GM06990 (cell line): ENCODE measurements around the gene CPED1.

Source experiments
- DNase-seq: peaks from one replicate; pipeline ENCODE4 v3.0.0-alpha.2; 2011; ENCODE audit not compliant: insufficient read length; ENCODE audit errors: extremely low read depth
- H3K27me3 ChIP-seq: replicated peaks from 2 replicates; pipeline ENCODE4 v1.6.0; 2011; ENCODE audit warnings: low read length; ENCODE audit not compliant: control insufficient read depth, insufficient read depth
- H3K36me3 ChIP-seq: 2 replicates; pipeline ENCODE4 v1.5.1; 2011; ENCODE audit warnings: low read length; ENCODE audit not compliant: control insufficient read depth, insufficient read depth
- H3K4me3 ChIP-seq: replicated peaks from 2 replicates; pipeline ENCODE4 v1.5.1; 2011; ENCODE audit warnings: low read depth, mild to moderate bottlenecking, control low read depth, low read length
- TF ChIP-seq, protein P1 (sequence below): IDR thresholded peaks from 2 replicates; pipeline ENCODE4 v1.5.1; 2011; ENCODE audit warnings: low read length, control low read depth, mild to moderate bottlenecking, inconsistent platforms; ENCODE audit not compliant: insufficient read depth, poor library complexity, severe bottlenecking

The CPED1 gene

DNA sequence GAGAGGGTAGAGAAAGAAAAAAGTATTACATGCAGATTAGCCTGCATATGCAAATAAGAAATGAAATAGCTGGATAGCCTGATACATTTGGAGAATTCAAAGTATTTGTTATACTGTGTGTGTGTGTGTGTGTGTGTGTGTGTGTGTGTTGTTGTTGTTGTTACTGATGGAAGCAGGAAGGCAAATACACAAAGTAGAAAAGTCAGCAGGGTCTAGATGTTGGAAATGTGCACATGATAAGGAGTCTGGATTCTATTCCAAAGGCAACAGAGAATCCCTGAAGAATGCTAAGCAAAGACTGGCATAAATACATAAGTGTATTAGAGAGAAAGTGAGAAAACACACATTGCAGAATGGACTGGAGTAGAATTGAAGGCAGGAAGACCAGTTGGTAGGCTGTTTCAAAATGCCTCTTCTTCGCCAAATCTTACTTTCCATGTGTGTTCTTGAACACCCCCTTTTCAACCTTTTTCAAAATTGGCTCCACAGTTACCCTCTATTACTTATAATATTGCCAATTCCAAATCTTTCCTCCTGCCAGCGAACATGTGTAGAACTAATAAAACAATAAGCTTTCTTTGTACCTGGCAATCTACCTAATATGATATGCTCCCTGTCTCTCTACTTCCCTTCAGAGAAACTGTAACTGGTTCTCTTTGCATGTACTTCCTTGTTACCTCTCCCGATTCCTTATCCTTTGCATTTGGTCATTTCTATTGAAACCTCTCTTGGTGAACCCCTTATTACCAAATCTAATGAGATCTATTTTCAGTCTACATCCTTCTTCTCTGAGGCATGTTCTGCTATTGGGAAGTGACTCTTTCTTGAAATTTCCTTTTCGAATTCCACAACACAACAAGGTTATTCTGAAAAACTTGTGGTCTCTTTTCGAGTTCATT lies 6.2 kb downstream of the CPED1 start:
- TF ChIP-seq, protein P1, sequence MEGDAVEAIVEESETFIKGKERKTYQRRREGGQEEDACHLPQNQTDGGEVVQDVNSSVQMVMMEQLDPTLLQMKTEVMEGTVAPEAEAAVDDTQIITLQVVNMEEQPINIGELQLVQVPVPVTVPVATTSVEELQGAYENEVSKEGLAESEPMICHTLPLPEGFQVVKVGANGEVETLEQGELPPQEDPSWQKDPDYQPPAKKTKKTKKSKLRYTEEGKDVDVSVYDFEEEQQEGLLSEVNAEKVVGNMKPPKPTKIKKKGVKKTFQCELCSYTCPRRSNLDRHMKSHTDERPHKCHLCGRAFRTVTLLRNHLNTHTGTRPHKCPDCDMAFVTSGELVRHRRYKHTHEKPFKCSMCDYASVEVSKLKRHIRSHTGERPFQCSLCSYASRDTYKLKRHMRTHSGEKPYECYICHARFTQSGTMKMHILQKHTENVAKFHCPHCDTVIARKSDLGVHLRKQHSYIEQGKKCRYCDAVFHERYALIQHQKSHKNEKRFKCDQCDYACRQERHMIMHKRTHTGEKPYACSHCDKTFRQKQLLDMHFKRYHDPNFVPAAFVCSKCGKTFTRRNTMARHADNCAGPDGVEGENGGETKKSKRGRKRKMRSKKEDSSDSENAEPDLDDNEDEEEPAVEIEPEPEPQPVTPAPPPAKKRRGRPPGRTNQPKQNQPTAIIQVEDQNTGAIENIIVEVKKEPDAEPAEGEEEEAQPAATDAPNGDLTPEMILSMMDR, result no peak
- Histone ChIP-seq H3K27me3 (no peaks in the 10 kb centered on the region), H3K4me3 (no peak overlapping the region), H3K36me3 (no peaks in the 10 kb centered on the region)
- no peak for DNase-seq

DNA sequence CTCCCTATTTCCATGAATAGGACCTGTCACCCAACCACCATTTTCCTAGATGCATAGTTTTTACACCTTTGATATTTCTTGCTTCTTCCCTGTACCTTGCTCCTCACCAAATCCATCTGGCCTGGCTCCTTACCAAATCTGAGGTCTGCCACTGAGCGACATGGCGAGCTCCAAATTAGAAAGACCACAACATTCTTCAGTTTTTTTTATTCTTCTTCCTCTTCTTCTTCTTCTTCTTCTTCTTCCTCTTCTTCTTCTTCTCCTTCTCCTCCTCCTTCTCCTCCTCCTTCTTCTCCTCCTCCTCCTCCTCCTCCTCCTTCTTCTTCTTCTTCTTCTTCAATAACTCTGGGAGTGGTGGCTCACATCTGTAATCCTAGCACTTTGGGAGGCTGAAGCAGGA lies 7.1 kb downstream of the CPED1 start:
- Histone ChIP-seq H3K4me3 (no peak overlapping the region), H3K27me3 (no peaks in the 10 kb centered on the region), H3K36me3 (no peaks in the 10 kb centered on the region)
- TF ChIP-seq, protein P1, result no peak
- DNase-seq, result no peak

DNA sequence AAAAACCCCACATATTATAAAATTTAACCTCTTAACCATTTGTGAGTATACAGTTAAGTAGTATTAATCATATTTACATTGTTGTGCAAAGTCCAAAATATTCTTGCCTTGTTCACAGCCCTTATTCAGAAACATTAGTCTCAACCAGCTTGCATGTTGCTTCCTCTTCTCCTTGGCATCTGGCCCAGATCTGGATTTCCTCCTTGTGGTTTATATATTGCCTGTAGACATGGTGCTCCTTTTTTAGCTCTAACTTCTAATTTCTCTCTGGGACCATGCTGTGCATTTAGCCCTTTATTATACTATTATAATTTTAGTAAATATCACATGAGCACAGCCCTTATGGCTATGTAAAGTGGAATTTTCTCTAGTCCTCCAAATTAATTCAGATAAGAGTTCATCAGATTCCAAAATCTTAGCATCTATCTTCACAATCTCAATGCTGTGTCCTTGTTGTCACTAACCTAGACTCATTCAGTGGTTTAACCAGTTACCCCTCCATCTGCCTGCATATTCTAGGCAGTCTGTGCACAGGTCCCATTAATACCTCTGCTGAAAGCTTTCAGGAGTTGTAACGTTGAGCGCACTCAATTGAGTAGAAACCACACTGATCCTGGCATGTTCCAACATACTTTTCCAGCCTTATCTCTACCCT lies 7.9 kb downstream of the CPED1 start:
- no peak for DNase-seq
- Histone ChIP-seq H3K27me3 (no peaks in the 10 kb centered on the region), H3K4me3 (no peak overlapping the region), H3K36me3 (no peaks in the 10 kb centered on the region)
- TF ChIP-seq, protein P1, result no peak

DNA sequence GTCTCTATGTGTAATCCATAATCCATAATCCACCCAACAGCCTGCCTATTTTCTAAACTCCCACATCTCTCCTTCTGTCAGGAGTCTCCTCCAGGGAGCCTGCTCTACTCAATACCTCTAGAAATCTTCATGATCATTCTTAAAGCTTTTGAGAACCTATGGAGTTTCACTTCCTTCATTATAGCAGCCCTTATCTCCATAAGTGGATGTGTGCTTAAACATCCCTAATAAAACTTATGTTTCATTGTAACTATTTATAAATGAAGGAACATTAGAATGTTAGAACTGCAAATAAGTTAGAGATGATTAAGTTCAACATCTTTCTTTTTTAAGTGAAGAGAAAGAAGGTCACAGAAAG lies 8.5 kb downstream of the CPED1 start:
- Histone ChIP-seq H3K4me3 (no peak overlapping the region), H3K36me3 (no peaks in the 10 kb centered on the region), H3K27me3 (no peaks in the 10 kb centered on the region)
- TF ChIP-seq, protein P1, result no peak
- DNase-seq, result no peak

DNA sequence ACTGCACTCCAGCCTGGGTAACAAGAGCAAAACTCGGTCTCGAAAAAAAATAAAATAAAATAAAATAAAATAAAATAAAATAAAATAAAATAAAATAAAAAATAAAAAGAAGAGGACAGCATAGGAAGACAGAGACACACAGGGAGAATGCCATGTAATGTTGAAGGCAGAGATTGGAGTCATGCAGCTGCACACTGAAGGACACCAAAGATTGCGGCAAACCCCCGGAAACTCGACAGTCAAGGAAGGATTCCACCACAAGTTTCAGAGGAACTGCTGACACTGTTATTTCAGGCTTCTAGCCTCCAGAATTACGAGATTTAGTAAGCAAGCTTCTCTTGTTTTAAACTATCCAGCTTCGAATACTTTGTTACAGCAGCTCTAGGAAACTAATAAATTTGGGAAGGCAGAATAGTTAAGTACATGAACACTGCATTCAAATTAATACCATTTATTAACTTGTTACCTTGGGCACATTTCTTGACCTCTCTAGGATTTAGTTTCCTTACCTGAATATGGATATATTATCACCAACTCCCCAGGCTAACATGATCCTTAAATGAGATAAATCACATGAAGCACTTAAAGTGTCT lies 9.5 kb downstream of the CPED1 start:
- no peak for DNase-seq
- H3K27me3 ChIP-seq, result no peaks in the 10 kb centered on the region
- TF ChIP-seq, protein P1, result no peak
- no peak overlapping the region for H3K4me3 ChIP-seq
- no peaks in the 10 kb centered on the region for H3K36me3 ChIP-seq
